GM12865 (cell line): Measurements from ENCODE around the gene ROR1.
A peak's percentile ranks its signal among the peaks of the same experiment; 100 is the strongest.
"Not testable (repeated sequence)": the region's sequence is repeated elsewhere in the genome, so short reads cannot be mapped to it uniquely, and the experiment has no call there.

Experiments used
- DNase-seq: peaks from one replicate; pipeline ENCODE4 v3.0.0; 2010; ENCODE audit warnings: low read depth
- H3K4me3 ChIP-seq: 2 replicates; pipeline ENCODE4 v1.5.1; 2011; ENCODE audit warnings: mild to moderate bottlenecking, low read depth, low read length, control low read depth
- TF ChIP-seq, protein P1 (sequence below): IDR thresholded peaks from 2 replicates; pipeline ENCODE4 v1.5.1; 2011; ENCODE audit warnings: low read length, control low read depth, low read depth, inconsistent platforms; ENCODE audit not compliant: insufficient read depth; ENCODE audit errors: missing control alignments

Gene ROR1

DNA sequence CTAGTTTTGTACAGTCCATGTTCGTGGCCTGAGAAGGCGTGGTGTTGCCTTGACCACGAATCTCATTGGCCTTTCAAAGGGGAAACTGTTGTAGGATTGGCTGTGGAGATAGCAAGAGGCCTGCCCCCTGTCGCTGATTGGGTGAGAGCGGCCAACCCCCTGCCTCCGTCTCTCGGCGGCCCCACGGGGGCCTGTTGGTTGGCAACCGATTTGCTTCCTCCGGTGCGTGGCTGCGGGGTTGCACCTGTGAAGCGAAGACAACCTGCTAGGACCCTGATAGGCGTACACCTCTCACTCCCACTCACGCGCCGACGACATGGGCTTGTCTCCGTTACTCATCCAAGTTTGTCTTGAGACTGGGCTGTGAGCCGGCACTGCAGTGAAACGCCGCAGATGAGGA lies 429.6 kb downstream of the ROR1 start, which contains the start of gene UBE2U:
Gene UBE2U, plus strand, starts transcription at position 204 of the 400 bp plus-strand sequence. CDS start 428 bp downstream, outside the sequence.
- no peak within 1 kb of the TSS for H3K4me3 ChIP-seq
- DNase-seq, result no peak
- TF ChIP-seq, protein P1, sequence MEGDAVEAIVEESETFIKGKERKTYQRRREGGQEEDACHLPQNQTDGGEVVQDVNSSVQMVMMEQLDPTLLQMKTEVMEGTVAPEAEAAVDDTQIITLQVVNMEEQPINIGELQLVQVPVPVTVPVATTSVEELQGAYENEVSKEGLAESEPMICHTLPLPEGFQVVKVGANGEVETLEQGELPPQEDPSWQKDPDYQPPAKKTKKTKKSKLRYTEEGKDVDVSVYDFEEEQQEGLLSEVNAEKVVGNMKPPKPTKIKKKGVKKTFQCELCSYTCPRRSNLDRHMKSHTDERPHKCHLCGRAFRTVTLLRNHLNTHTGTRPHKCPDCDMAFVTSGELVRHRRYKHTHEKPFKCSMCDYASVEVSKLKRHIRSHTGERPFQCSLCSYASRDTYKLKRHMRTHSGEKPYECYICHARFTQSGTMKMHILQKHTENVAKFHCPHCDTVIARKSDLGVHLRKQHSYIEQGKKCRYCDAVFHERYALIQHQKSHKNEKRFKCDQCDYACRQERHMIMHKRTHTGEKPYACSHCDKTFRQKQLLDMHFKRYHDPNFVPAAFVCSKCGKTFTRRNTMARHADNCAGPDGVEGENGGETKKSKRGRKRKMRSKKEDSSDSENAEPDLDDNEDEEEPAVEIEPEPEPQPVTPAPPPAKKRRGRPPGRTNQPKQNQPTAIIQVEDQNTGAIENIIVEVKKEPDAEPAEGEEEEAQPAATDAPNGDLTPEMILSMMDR, result no peak

DNA sequence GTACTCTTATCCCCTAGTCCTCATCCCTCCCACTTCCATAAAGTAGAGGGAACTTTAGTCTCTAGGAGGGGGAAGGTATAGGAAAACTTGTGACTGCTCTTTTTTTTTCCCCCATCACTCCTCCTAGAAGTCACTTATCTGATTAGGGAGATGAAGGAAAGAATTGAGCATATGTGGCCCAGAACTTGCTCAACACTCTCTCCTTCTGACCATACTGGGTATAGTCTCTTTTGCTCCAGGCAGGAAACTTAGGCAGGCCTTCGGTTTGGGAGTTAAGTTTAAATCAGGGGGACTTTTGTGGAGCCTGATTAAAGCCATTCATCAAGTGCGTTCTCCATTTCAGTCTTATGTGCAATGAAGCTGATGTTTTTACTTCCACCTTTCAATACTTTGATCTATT lies 435.4 kb downstream of the ROR1 start:
- TF ChIP-seq, protein P1, result no peak
- no peak overlapping the region for H3K4me3 ChIP-seq
- no peak for DNase-seq

DNA sequence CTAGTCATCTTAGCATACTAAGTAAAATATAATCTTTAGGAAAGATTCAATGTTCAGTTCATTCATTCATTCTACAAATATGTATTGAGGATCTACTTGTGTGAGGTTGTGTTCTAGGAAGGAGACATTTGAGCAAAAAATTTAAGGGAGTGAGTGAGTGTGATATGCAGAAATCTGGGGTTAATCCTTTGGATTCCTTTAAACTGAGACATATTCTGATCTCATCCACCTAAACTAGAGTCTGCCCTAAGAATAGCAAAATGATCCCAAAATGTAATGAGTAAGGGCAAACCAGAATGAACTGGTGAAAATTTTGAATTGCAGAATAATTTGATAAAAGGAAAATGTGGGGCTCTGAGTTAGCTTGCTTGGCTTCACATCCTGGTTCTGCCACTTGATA lies 438.2 kb downstream of the ROR1 start:
- no peak overlapping the region for H3K4me3 ChIP-seq
- DNase-seq, result no peak
- TF ChIP-seq, protein P1, result no peak

DNA sequence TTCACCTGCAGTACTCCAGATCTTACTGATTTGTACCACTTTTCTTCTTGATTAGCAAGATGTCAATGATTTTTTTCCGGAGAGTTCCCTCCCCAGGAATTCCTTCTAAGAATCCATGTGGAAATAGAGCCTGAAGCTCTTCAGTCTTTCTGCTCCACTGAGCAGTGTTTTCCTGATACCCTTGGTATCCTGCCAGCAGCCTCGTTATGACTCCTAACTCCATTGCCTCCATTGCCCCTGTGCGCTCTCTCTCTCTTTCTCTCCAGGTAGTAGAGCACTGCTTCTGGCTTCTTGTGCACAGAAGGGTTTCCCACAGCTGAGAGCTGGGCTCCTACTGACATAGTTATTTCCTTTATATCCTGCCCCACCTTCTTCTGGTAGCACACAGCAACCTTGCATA lies 441.8 kb downstream of the ROR1 start:
- no peak for DNase-seq
- H3K4me3 ChIP-seq, result no peak overlapping the region
- TF ChIP-seq, protein P1, result no peak

DNA sequence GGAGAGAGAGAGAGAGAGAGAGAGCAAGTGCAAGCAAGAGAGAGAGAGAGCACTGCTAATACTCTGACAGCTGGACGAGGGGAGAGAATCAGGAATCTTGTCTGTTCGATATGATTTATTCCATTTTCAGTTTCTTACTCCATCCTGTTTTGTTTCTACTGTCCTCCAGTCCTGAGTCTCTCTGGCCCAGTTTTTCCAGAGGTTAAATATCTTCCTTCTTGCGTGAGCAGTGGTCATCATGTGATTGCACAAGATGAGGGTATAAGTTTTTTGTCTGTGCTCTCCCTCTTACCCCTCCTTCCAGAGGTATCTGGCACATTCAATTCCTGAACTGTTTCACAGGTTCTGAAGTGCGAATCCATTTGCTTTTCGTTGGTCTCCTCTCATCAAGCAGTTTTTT lies 446.4 kb downstream of the ROR1 start:
- H3K4me3 ChIP-seq, result no peak overlapping the region
- TF ChIP-seq, protein P1, result no peak
- DNase-seq, result no peak

DNA sequence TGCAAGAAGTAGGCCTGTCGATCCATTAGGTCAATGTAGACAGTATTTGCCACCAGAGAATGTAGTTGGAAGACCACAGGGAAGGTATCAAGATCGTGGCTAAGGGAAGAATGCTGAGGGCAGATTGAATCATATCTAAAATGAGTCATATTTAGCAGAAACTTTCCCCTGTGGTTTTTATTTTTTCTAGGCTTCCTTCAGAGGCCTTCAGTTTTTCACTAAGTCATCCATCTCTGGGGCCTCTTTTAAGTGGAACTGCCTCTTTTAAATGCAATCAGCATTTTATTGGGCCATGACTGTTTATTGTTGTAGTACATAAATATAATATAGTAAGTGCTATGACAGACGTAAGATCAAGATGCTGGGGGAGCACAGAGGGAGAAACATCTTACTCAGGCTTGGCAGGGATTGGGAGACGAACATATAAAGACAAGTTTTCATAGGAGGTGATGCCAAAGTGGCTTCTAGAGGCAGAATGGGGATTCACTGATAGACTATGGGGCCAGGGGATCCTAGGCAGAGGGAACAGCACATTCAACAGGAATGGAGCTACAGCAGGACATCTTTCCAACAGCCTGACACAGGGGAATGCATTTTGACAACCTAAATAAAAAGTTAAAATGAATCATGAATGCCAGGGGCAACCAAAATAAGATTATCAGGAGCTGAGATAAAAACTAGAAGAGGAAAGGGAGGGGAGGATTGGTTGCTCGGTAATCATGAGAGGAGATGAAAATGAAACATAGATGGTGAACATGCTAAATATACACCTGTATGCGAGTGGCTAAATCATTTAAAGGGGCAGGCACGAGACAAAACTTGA lies 449.7 kb downstream of the ROR1 start:
- no peak overlapping the region for H3K4me3 ChIP-seq
- TF ChIP-seq, protein P1, result no peak
- DNase-seq, result peak; percentile 32

DNA sequence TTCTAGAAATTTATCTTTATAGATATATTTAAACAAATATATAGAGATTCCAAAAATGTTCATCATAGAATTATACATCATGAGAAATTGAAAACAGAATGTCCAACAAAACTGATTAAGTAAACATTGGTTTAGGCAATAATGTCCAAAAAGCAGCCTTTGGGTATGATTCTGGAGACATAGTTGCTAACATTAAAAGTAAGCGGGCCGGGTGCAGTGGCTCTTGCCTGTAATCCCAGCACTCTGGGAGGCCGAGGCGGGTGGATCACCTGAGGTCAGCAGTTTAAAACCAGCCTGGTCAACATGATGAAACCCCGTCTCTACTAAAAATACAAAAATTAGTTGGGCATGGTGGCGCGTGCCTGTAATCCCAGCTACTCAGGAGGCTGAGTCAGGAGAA lies 450.4 kb downstream of the ROR1 start:
- not testable (repeated sequence) for H3K4me3 ChIP-seq, DNase-seq
